Spleen (tissue), 7 donors: ENCODE results near the gene ABI3BP.

Experiments used
- CTCF ChIP-seq, 11 experiments: fragments of 200-600 bp in 7 of 11; fragments of 450-650 bp in 4 of 11; sonication (generic) in 4 of 11; IDR thresholded peaks in 8 of 11; conservative IDR thresholded peaks in 3 of 11; 1 replicate in 7 of 11; 2 replicates in 4 of 11; pipeline versions ENCODE4 v1.4.0 to v1.8.0; 2016 to 2021; ENCODE audit warnings: antibody characterized with exemption in 11 of 11, inconsistent platforms in 4 of 11, mild to moderate bottlenecking in 1 of 11
- POLR2A ChIP-seq, 3 donors: fragments of 450-650 bp; IDR thresholded peaks; one replicate each; pipeline ENCODE4 v1.5.1; 2017; ENCODE audit warnings: antibody characterized with exemption in 3 of 3, mild to moderate bottlenecking in 1 of 3
- POLR2AphosphoS5 ChIP-seq, 3 donors: sonication (generic); formaldehyde crosslinking; IDR thresholded peaks; one replicate each; pipeline ENCODE4 v1.5.1; 2017; ENCODE audit warnings: antibody characterized with exemption in 3 of 3
- donor health status: DM: no; HTN: no; CAD: no; lungs with moderate emphysema.
- donor health status: DM: no; HTN: no; CAD: no.
- donor health status: DM: no; HTN: no; CAD: no.

- TF ChIP-seq POLR2A (IDR thresholded peaks at IDR 0.05) (no peak), POLR2AphosphoS5 (IDR thresholded peaks at IDR 0.05) (no peak), CTCF (IDR thresholded peaks at IDR 0.05 in 8 of 11, conservative IDR thresholded peaks at IDR 0.05 in 3 of 11) (no peak)
Observed at GRCh38 chr3:100775226-100775625, 218.0 kb downstream of the ABI3BP start.
